NB4 (cell line): ENCODE results near the gene EVI5.

Experiments
- POLR2A ChIP-seq: IDR thresholded peaks from 2 replicates; pipeline ENCODE4 v1.6.1; 2011; ENCODE audit warnings: mild to moderate bottlenecking; ENCODE audit not compliant: insufficient read length; ENCODE audit errors: extremely low read depth
- TF ChIP-seq, protein P1 (sequence below): IDR thresholded peaks from one replicate; pipeline ENCODE4 v1.5.1; 2012; ENCODE audit warnings: low read depth, low read length
- TF ChIP-seq, protein P2 (sequence below): IDR thresholded peaks from 2 replicates; pipeline ENCODE4 v1.6.1; 2011; ENCODE audit warnings: low read depth, low read length

DNA sequence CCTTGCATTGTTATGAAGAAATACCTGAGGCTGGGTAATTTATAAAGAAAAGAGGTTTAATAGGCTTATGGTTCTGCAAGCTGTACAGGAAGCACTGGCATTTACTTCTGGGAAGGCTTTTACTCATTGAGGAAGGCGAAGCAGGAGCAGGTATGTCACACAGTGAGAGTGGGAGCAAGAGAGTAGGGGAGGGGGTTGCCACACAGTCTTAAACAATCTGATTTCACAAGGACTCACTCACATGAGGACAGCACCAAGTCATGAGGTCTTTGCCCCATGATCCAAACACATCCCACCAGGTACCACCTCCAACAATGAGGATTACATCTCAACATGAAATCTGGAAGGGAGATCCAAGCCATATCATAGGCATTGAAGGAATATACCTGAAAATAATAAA lies 127.2 kb downstream of the EVI5 start:
- TF ChIP-seq, protein P1, sequence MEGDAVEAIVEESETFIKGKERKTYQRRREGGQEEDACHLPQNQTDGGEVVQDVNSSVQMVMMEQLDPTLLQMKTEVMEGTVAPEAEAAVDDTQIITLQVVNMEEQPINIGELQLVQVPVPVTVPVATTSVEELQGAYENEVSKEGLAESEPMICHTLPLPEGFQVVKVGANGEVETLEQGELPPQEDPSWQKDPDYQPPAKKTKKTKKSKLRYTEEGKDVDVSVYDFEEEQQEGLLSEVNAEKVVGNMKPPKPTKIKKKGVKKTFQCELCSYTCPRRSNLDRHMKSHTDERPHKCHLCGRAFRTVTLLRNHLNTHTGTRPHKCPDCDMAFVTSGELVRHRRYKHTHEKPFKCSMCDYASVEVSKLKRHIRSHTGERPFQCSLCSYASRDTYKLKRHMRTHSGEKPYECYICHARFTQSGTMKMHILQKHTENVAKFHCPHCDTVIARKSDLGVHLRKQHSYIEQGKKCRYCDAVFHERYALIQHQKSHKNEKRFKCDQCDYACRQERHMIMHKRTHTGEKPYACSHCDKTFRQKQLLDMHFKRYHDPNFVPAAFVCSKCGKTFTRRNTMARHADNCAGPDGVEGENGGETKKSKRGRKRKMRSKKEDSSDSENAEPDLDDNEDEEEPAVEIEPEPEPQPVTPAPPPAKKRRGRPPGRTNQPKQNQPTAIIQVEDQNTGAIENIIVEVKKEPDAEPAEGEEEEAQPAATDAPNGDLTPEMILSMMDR = no peak
- TF ChIP-seq POLR2A = no peak
- TF ChIP-seq, protein P2, sequence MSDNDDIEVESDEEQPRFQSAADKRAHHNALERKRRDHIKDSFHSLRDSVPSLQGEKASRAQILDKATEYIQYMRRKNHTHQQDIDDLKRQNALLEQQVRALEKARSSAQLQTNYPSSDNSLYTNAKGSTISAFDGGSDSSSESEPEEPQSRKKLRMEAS = no peak
